BLaER1 treated with 17β-estradiol and CSF1 and Interleukin-3, amounts not matched to agents 10 nM and 100 nM (cell line): ENCODE results near the gene TTC3.

Experiments used
- H3K27ac ChIP-seq, 11 experiments: shearing (Covaris generic); formaldehyde crosslinking; 2 replicates each; pipeline ENCODE4 v1.8.1; 2022
- H3K27me3 ChIP-seq, 11 experiments: shearing (Covaris generic); formaldehyde crosslinking; 2 replicates each; pipeline ENCODE4 v1.8.1; 2022
- H3K36me3 ChIP-seq, 11 experiments: shearing (Covaris generic); formaldehyde crosslinking; 2 replicates each; pipeline ENCODE4 v1.8.1; 2022
- H3K4me1 ChIP-seq, 10 experiments: shearing (Covaris generic); formaldehyde crosslinking; 2 replicates each; pipeline ENCODE4 v1.8.1; 2022
- H3K4me2 ChIP-seq, 11 experiments: shearing (Covaris generic); formaldehyde crosslinking; 2 replicates each; pipeline ENCODE4 v1.8.1; 2022
- H3K4me3 ChIP-seq, 10 experiments: shearing (Covaris generic); formaldehyde crosslinking; 2 replicates each; pipeline ENCODE4 v1.8.1; 2022
- H3K9ac ChIP-seq, 11 experiments: shearing (Covaris generic); formaldehyde crosslinking; 2 replicates each; pipeline ENCODE4 v1.8.1; 2022
- H3K9me3 ChIP-seq, 11 experiments: shearing (Covaris generic); formaldehyde crosslinking; replicated peaks in 1 of 11; 2 replicates each; pipeline ENCODE4 v1.8.1; 2022
- H4K20me1 ChIP-seq, 11 experiments: shearing (Covaris generic); formaldehyde crosslinking; 2 replicates each; pipeline ENCODE4 v1.8.1; 2022
- Cebpa-rat ChIP-seq, 11 experiments: shearing (Covaris generic); IDR thresholded peaks; 2 replicates each; pipeline ENCODE4 v1.8.1; 2022

TTC3 gene

DNA sequence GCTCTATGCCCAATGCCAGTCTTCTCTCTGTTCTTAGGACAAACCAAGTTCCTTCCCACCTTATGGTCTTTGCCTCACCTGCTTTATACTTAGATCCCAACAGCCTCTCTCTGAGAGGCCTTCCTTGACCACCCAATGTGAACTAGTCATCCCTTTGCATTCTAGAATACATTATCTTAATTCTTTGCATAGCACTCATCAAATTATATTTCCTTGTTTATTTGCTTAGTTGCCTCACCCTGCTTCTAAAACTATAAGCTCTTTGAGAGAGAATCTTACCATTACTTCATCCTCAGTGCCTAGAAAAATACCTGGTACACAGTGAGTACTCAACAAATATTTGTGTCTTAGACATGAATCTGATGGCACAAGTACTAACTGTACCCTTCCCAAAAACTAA, 8.2 kb upstream of the TTC3 start:
- TF ChIP-seq Cebpa-rat (IDR thresholded peaks at IDR 0.05): no peak
- Histone ChIP-seq H3K4me1 (peaks cover 26 to 53% (median 47%) of the 10 kb centered on the region in 10 experiments), H3K4me3 (no peak overlapping the region), H3K36me3 (peaks cover 17 to 42% (median 27%) of the 10 kb centered on the region in 11 experiments; a peak in 19 of 22 replicates), H3K27ac (peak overlapping the region in 3 of 11 experiments; percentile 45 to 53 (median 47); a peak in 3 of 22 replicates), H3K27me3 (no peaks in the 10 kb centered on the region), H4K20me1 (no peaks in the 10 kb centered on the region), H3K9me3 (0 out of 22 replicates have a peak, but pooled peaks cover 0 to 4% (median 0%) of the 10 kb centered on the region in 11 experiments), H3K9ac (no peak overlapping the region), H3K4me2 (peak overlapping the region; percentile 10 to 68 (median 47); a peak in 20 of 22 replicates)

GRCh38 chr21:37065561-37066177, 7.4 kb upstream of the TTC3 start:
- Histone ChIP-seq H3K36me3 (peaks cover 20 to 42% (median 27%) of the 10 kb centered on the region in 11 experiments; a peak in 19 of 22 replicates), H3K27ac (no peak overlapping the region)

DNA sequence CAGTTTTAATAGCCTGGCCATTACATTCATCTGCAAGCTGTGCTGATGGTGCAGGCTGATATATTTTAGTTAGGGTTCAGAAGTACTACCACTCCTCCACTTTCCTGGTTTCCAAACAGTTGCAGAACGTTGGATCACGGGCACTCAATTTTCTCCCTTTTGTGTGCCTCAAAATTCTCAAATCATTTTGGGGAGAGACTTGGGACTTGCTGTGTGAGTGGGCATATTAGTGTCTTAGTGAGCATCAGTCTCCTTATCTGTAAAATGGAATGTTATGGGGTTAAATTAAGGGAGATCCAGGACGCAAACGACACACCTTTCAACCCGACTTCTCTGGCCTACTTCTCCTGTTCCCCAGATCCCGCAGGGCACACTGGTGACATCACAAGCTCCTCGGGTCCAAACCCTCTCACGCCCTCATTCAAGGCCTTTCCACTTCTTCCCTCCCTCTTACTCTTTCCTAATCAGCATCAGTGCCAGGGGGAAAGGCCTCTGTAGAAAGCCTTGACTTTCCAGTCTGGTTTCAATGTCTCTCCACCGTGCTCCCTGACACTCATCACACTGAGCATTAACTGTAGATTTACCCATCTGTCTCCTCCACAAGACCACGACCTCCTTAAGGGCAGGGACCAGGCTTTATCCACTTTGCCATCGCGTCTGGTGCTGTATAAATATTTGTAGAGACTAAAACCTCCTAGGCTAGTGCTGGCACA, 1.3 kb upstream of the TTC3 start:
- H3K9me3 ChIP-seq: peaks cover 0 to 11% (median 6%) of the 10 kb centered on the region in 11 experiments; a peak in 10 of 22 replicates
- no peak for TF ChIP-seq Cebpa-rat (IDR thresholded peaks at IDR 0.05)
- no peaks in the 10 kb centered on the region for H3K27me3 ChIP-seq
- peak overlapping the region; percentile 74 to 96 (median 87) for H3K4me3 ChIP-seq
- H3K36me3 ChIP-seq: peaks cover 14 to 26% (median 18%) of the 10 kb centered on the region in 11 experiments; a peak in 19 of 22 replicates
- H3K27ac ChIP-seq: peak overlapping the region; percentile 90 to 98 (median 96)
- H4K20me1 ChIP-seq: peaks cover 0 to 28% (median 18%) of the 10 kb centered on the region in 11 experiments; a peak in 14 of 22 replicates
- H3K4me2 ChIP-seq: peak overlapping the region; percentile 81 to 95 (median 91)
- peak overlapping the region; percentile 92 to 97 (median 95) for H3K9ac ChIP-seq
- peaks cover 28 to 41% (median 35%) of the 10 kb centered on the region in 10 experiments for H3K4me1 ChIP-seq

More at GRCh38 chr21:37065561-37066177, 7.4 kb upstream of the TTC3 start:
- Histone ChIP-seq H3K9me3 (0 out of 22 replicates have a peak, but pooled peaks cover 0 to 4% (median 0%) of the 10 kb centered on the region in 11 experiments), H3K4me3 (no peak overlapping the region), H3K4me1 (peaks cover 20 to 48% (median 42%) of the 10 kb centered on the region in 10 experiments), H4K20me1 (no peaks in the 10 kb centered on the region), H3K4me2 (no peak overlapping the region), H3K9ac (no peak overlapping the region), H3K27me3 (no peaks in the 10 kb centered on the region)
- no peak for TF ChIP-seq Cebpa-rat (IDR thresholded peaks at IDR 0.05)

DNA sequence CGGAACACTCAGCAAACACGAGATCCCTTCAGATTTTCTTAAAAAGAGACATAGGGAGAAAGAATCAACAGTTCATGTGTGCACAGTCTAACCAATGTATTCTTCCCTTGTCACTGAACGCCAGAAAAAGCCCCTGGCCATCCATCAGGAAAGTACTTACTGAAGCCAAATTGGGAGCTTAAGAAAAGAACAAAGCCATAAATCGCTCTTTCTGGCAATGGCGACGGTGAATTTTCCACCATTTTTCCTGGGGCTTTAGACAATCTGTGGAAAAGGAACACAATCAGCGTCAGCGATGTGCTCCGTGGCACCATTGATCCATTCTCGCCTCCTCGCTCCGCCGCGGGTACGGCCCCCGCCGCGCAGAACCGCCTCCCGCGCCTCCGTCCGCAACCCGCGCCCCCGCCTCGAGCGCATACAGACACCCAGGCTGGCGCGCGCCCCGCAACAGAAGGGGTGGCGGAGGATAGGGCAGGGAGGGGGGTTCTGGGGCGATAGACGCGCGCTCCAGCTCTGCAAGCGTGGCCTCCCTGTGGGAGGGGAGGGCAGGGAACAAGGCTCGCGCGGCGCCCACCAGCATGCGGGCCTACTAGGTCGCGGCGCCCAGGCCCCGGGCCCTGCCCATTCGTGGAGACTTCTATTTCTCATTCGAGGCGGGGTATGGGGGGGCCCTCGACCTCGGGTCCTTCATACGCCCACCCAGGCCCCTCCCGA, 623 bp upstream of the TTC3 start:
- Histone ChIP-seq H3K4me3 (peak overlapping the region; percentile 74 to 96 (median 87)), H3K9me3 (peaks cover 0 to 18% (median 11%) of the 10 kb centered on the region in 11 experiments; a peak in 12 of 22 replicates), H3K27me3 (no peaks in the 10 kb centered on the region), H3K4me1 (peaks cover 28 to 41% (median 35%) of the 10 kb centered on the region in 10 experiments), H3K36me3 (peaks cover 7 to 19% (median 12%) of the 10 kb centered on the region in 11 experiments; a peak in 19 of 22 replicates), H3K4me2 (peak overlapping the region; percentile 81 to 95 (median 91)), H3K9ac (peak overlapping the region; percentile 92 to 97 (median 95)), H3K27ac (peak overlapping the region; percentile 90 to 98 (median 96)), H4K20me1 (peaks cover 0 to 34% (median 18%) of the 10 kb centered on the region in 11 experiments; a peak in 14 of 22 replicates)
- TF ChIP-seq Cebpa-rat (IDR thresholded peaks at IDR 0.05): no peak

- Histone ChIP-seq H3K4me1 (peaks cover 28 to 41% (median 35%) of the 10 kb centered on the region in 10 experiments), H3K9me3 (peaks cover 0 to 25% (median 20%) of the 10 kb centered on the region in 11 experiments; a peak in 12 of 22 replicates), H3K27me3 (no peaks in the 10 kb centered on the region), H3K36me3 (peaks cover 3 to 13% (median 7%) of the 10 kb centered on the region in 11 experiments; a peak in 19 of 22 replicates), H3K4me2 (peak overlapping the region; percentile 84 to 98 (median 95)), H3K9ac (peak overlapping the region; percentile 92 to 97 (median 95)), H4K20me1 (peaks cover 0 to 43% (median 18%) of the 10 kb centered on the region in 11 experiments; a peak in 14 of 22 replicates), H3K4me3 (peak overlapping the region; percentile 74 to 96 (median 87)), H3K27ac (peak overlapping the region; percentile 90 to 98 (median 96); a peak in 21 of 22 replicates)
- TF ChIP-seq Cebpa-rat (IDR thresholded peaks at IDR 0.05): no peak
These were observed 553 bp downstream of the TTC3 start for GRCh38 chr21:37073417-37074196.

DNA sequence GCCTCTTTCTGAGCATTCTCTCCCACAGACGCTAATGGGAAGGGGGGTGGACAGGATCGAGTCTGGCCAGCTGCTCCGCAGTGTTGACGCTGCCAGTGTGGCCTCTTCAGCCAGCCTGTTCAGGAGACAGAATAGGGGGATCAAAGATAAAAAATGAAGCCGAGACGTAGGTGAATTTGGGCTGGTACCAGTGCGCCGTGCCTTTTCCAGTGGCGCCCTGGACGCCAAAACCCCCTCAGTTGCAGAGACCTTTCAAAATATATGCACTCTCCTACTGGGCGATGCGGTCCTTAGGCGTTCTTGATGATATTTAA, 1.1 kb downstream of the TTC3 start:
- no peaks in the 10 kb centered on the region for H3K27me3 ChIP-seq
- peaks cover 0 to 48% (median 18%) of the 10 kb centered on the region in 11 experiments; a peak in 14 of 22 replicates for H4K20me1 ChIP-seq
- peak overlapping the region; percentile 74 to 96 (median 87) for H3K4me3 ChIP-seq
- peak overlapping the region; percentile 84 to 98 (median 95) for H3K4me2 ChIP-seq
- peak overlapping the region; percentile 92 to 97 (median 95) for H3K9ac ChIP-seq
- peaks cover 0 to 8% (median 1%) of the 10 kb centered on the region in 11 experiments; a peak in 10 of 22 replicates for H3K36me3 ChIP-seq
- no peak for TF ChIP-seq Cebpa-rat (IDR thresholded peaks at IDR 0.05)
- H3K4me1 ChIP-seq: peaks cover 28 to 41% (median 36%) of the 10 kb centered on the region in 10 experiments
- H3K9me3 ChIP-seq: peaks cover 0 to 30% (median 22%) of the 10 kb centered on the region in 11 experiments; a peak in 13 of 22 replicates
- H3K27ac ChIP-seq: peak overlapping the region; percentile 90 to 98 (median 96); a peak in 21 of 22 replicates

DNA sequence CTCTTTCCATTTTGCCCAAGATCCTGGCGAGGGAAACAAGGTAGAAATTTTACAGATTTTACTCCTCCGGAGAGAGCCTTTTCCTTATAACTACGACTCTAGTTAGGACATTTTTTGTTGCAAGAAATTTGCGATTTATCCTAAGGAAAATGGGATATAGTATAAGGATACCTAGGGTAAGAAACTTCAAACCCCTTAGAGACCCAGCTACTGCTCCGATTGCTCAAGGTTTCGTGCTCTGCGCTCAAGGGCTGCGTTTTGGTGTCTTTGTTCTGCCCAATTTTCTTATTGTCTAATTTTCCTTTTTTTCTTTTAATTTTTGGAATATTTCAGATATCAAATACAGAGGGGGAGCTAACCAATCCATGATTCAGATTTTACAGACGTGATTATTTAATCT, 1.5 kb downstream of the TTC3 start:
- Histone ChIP-seq H3K36me3 (peaks cover 0 to 6% (median 1%) of the 10 kb centered on the region in 11 experiments; a peak in 6 of 22 replicates), H3K9ac (peak overlapping the region; percentile 92 to 97 (median 95)), H4K20me1 (peaks cover 0 to 51% (median 18%) of the 10 kb centered on the region in 11 experiments; a peak in 14 of 22 replicates), H3K27ac (peak overlapping the region in 10 of 11 experiments; percentile 90 to 98 (median 96); a peak in 18 of 22 replicates), H3K4me2 (peak overlapping the region; percentile 84 to 98 (median 95)), H3K9me3 (peaks cover 0 to 34% (median 26%) of the 10 kb centered on the region in 11 experiments; a peak in 14 of 22 replicates), H3K27me3 (no peaks in the 10 kb centered on the region), H3K4me3 (peak overlapping the region; percentile 74 to 96 (median 87)), H3K4me1 (peaks cover 30 to 42% (median 37%) of the 10 kb centered on the region in 10 experiments)
- TF ChIP-seq Cebpa-rat (IDR thresholded peaks at IDR 0.05): no peak
